Measurements from ENCODE around the gene ALK.

The ALK gene

GRCh38 chr2:29509397-29509796 lies 412.0 kb downstream of the ALK start:
- no peak for DNase-seq (ENCODE audit: low read depth in 2 of 2, low spot score in 1 of 2)

- no peak for DNase-seq (ENCODE audit: low read depth in 2 of 2, low spot score in 1 of 2)
These were observed 416.6 kb downstream of the ALK start for GRCh38 chr2:29504746-29505145.

GRCh38 chr2:29502460-29502911 lies 418.9 kb downstream of the ALK start:
- no peak for DNase-seq (ENCODE audit: low read depth in 2 of 2, low spot score in 1 of 2)

GRCh38 chr2:29497375-29497774 lies 424.0 kb downstream of the ALK start:
- no peak for DNase-seq (ENCODE audit: low read depth in 2 of 2, low spot score in 1 of 2)

- no peak for DNase-seq (ENCODE audit: low read depth in 2 of 2, low spot score in 1 of 2)
These were observed 425.2 kb downstream of the ALK start for GRCh38 chr2:29496198-29496597.

- DNase-seq (ENCODE audit: low read depth in 2 of 2, low spot score in 1 of 2): no peak
These were observed 425.8 kb downstream of the ALK start for GRCh38 chr2:29495536-29496060.

GRCh38 chr2:29495068-29495467 lies 426.3 kb downstream of the ALK start:
- no peak for DNase-seq (ENCODE audit: low read depth in 2 of 2, low spot score in 1 of 2)

- no peak for DNase-seq (ENCODE audit: low read depth in 2 of 2, low spot score in 1 of 2)
These were observed 428.7 kb downstream of the ALK start for GRCh38 chr2:29492701-29493100.

GRCh38 chr2:29490045-29490444 lies 431.3 kb downstream of the ALK start:
- no peak for DNase-seq (ENCODE audit: low read depth in 2 of 2, low spot score in 1 of 2)

- no peak for DNase-seq (ENCODE audit: low read depth in 2 of 2, low spot score in 1 of 2)
These were observed 431.8 kb downstream of the ALK start for GRCh38 chr2:29489568-29489967.

- no peak for DNase-seq (ENCODE audit: low read depth in 2 of 2, low spot score in 1 of 2)
These were observed 433.3 kb downstream of the ALK start for GRCh38 chr2:29487967-29488555.

GRCh38 chr2:29485631-29486030 lies 435.8 kb downstream of the ALK start:
- DNase-seq (ENCODE audit: low read depth in 2 of 2, low spot score in 1 of 2): no peak

GRCh38 chr2:29485117-29485516 lies 436.3 kb downstream of the ALK start:
- no peak for DNase-seq (ENCODE audit: low read depth in 2 of 2, low spot score in 1 of 2)

GRCh38 chr2:29482867-29483266 lies 438.5 kb downstream of the ALK start:
- DNase-seq (ENCODE audit: low read depth in 2 of 2, low spot score in 1 of 2): no peak

- DNase-seq (ENCODE audit: low read depth in 2 of 2, low spot score in 1 of 2): no peak
These were observed 439.0 kb downstream of the ALK start for GRCh38 chr2:29482348-29482747.

- DNase-seq (ENCODE audit: low read depth in 2 of 2, low spot score in 1 of 2): no peak
These were observed 440.1 kb downstream of the ALK start for GRCh38 chr2:29481313-29481712.

GRCh38 chr2:29480426-29480825 lies 441.0 kb downstream of the ALK start:
- DNase-seq (ENCODE audit: low read depth in 2 of 2, low spot score in 1 of 2): no peak

- DNase-seq (ENCODE audit: low read depth in 2 of 2, low spot score in 1 of 2): no peak
These were observed 442.0 kb downstream of the ALK start for GRCh38 chr2:29479401-29479800.

GRCh38 chr2:29478641-29479040 lies 442.7 kb downstream of the ALK start:
- DNase-seq (ENCODE audit: low read depth in 2 of 2, low spot score in 1 of 2): no peak

GRCh38 chr2:29477186-29477585 lies 444.2 kb downstream of the ALK start:
- no peak for DNase-seq (ENCODE audit: low read depth in 2 of 2, low spot score in 1 of 2)

GRCh38 chr2:29475499-29475898 lies 445.9 kb downstream of the ALK start:
- DNase-seq (ENCODE audit: low read depth in 2 of 2, low spot score in 1 of 2): no peak

GRCh38 chr2:29469961-29470360 lies 451.4 kb downstream of the ALK start:
- DNase-seq (ENCODE audit: low read depth in 2 of 2, low spot score in 1 of 2): no peak

GRCh38 chr2:29469516-29469915 lies 451.9 kb downstream of the ALK start:
- DNase-seq (ENCODE audit: low read depth in 2 of 2, low spot score in 1 of 2): no peak
